KOPT-K1 (cell line): ENCODE data around the gene PTPRM.

Experiments used
- H3K27ac ChIP-seq: fragments of 200-600 bp; sonication (generic); 2 replicates; pipeline ENCODE4 v1.5.1; 2016; ENCODE audit warnings: antibody characterized with exemption, mild to moderate bottlenecking, low read depth, low read length; ENCODE audit not compliant: poor library complexity, severe bottlenecking
- H3K36me3 ChIP-seq: fragments of 200-600 bp; sonication (generic); 2 replicates; pipeline ENCODE4 v1.5.1; 2017; ENCODE audit warnings: antibody characterized with exemption, mild to moderate bottlenecking, low read length, moderate library complexity; ENCODE audit not compliant: insufficient read depth
- H3K9me3 ChIP-seq: fragments of 200-600 bp; sonication (generic); 2 replicates; pipeline ENCODE4 v1.5.1; 2017; ENCODE audit warnings: antibody characterized with exemption, low read length, mild to moderate bottlenecking; ENCODE audit not compliant: insufficient read depth, poor library complexity, severe bottlenecking

PTPRM gene

GRCh38 chr18:7603259-7604000, 36.3 kb downstream of the PTPRM start:
- Histone ChIP-seq H3K9me3 (no peaks in the 10 kb centered on the region), H3K36me3 (no peaks in the 10 kb centered on the region), H3K27ac (no peak overlapping the region)

DNA sequence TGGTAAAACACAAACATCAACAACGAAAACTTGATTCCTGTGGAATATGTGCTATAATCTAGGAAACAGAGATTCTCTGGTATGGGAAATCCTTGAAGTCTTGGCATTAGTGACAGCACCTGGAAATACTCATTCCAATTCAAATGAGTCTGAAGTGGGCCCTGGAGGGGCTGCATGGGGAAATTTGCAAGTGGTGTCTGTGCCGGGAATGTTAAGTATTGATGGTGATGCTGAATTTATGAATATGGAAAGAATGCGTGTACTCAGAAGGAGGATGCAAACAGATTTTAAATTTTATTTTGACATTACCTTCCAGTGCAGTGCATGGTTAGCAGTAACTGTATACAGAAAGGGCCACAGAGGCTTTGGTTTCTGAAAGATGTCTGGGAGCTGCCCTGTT, 37.2 kb downstream of the PTPRM start:
- Histone ChIP-seq H3K36me3 (no peaks in the 10 kb centered on the region), H3K9me3 (no peaks in the 10 kb centered on the region), H3K27ac (no peak overlapping the region)

DNA sequence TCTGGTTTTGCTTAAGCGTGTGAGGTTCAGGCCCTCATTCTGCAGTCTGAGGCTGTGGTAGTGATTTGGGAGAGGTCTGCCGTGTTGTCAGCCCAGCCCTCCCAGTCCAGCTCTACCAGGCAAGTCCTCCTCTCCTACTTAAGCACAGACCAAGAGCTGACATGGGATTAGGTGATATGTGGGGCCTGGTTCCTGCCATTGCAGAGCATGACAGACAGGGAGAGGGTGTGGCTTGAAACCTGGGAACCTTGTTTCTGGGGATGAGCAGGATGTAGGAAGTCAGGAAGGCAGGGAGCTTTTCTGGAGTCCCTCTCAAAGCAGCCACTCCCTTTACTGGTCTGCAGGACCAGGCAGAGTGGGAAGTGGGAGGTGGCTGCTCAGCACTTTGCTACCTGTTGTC, 38.6 kb downstream of the PTPRM start:
- Histone ChIP-seq H3K36me3 (no peaks in the 10 kb centered on the region), H3K9me3 (no peaks in the 10 kb centered on the region), H3K27ac (no peak overlapping the region)

GRCh38 chr18:7607540-7608173, 40.5 kb downstream of the PTPRM start:
- Histone ChIP-seq H3K9me3 (no peaks in the 10 kb centered on the region), H3K36me3 (no peaks in the 10 kb centered on the region), H3K27ac (no peak overlapping the region)

DNA sequence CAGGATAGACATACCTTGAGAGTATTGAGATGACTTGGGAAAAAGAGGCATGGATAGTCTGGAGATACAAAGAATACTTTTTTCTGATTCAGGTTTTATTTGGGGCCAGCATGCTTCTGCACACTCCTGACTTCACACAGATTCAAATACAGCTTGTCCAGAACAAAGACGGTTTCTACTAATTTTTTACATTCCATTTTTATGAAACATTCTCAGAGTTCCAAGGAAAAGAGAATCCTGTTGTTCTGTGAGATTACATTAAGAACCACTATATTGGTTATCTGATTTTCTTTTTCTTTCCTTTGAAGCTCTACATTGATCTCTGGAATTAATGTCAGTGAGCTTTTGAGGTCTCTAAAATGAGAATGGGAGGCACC, 41.0 kb downstream of the PTPRM start:
- Histone ChIP-seq H3K9me3 (no peaks in the 10 kb centered on the region), H3K27ac (no peak overlapping the region), H3K36me3 (no peaks in the 10 kb centered on the region)

DNA sequence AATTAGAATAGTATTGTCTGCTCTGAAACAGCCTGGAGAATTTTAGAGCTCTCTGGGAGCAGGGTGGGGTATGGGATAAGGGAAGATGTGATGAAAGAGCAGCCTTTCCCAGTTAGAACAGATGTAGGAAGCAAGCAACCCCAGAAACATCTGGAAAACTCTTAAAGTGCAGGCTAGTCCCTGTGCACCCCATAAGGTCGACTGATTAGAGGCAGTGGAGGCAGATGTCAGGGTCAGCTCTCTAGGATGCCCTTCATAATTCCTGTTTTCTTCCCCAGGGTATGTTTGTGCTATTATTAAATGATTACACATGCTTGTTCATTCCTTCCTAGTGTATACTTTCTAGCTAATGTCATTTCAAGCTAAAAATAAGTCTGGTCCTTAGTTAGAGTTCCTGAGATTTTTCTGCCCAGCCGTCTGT, 41.7 kb downstream of the PTPRM start:
- Histone ChIP-seq H3K36me3 (no peaks in the 10 kb centered on the region), H3K27ac (no peak overlapping the region), H3K9me3 (no peaks in the 10 kb centered on the region)

DNA sequence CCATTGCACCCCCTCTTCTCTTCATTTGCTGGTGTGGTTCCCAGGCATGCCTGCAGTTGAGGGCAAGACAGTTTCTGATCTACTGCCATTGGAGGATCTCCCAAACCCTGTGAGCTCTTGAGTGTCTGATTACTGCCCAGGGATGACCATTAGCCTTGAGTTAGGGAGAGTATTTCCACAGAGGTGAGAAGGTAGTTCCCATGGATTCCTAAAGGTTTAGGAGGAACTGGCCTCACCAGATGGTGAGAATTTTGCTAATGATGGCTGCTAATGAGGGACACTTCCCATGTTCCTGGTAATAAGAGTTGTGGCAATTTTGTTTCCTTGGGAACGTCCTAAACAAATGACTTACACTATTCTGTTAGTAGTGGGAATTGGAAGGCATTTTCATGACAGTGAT, 42.5 kb downstream of the PTPRM start:
- H3K9me3 ChIP-seq = no peaks in the 10 kb centered on the region
- H3K36me3 ChIP-seq = no peaks in the 10 kb centered on the region
- no peak overlapping the region for H3K27ac ChIP-seq

DNA sequence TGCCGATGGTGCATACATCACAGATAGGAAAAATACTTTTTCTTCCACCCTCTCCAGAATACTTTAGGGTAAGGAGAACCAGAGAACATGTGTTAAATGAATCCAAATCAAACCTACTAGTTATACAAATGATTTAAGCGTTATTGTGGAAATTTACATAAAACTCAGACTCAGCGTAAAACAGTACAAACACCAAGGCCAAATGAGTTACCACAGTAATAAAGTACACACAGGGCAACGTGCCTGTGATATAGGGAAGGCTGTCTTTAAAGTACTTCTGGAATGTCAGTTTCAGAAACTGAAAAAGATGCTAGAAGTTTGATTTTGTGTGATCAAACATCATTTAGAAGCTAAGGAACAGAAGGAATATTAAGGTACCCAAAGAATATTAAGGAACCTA, 46.9 kb downstream of the PTPRM start:
- Histone ChIP-seq H3K36me3 (no peaks in the 10 kb centered on the region), H3K9me3 (no peaks in the 10 kb centered on the region), H3K27ac (no peak overlapping the region)

GRCh38 chr18:7615840-7616239, 48.7 kb downstream of the PTPRM start:
- Histone ChIP-seq H3K27ac (no peak overlapping the region), H3K36me3 (no peaks in the 10 kb centered on the region), H3K9me3 (no peaks in the 10 kb centered on the region)

GRCh38 chr18:7616661-7617060, 49.5 kb downstream of the PTPRM start:
- Histone ChIP-seq H3K27ac (no peak overlapping the region), H3K9me3 (no peaks in the 10 kb centered on the region), H3K36me3 (no peaks in the 10 kb centered on the region)

DNA sequence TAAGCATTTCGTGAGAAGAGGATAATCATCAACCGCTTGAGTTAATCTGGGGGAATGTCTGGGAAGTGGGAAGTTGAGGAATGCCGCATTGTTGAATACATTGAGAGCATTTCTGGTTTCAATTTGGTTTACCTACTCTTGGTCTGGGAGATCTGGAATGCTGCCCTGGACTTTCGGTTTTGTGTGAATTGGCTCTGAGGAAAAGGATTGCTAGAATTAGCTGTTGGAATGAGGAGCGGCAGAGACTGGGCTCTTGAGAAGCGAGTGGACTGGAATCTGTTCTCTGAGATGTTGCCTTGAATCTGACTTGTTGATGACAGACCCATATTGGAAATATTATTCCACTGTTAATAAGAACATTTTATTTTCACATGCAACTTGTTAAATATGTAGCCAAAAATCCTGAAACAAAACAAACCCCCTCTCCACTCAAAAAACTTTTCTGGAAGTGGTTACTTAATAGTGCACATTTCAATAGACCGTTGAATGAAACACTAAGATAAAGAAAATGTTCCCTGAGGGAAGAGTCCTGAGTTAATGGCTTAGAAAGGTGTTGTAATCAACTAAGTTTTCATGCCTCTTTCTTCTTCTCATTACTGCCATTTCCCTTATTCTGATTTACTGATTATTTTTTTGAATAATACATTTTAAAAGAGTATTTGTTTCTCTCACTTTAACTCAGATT, 50.8 kb downstream of the PTPRM start:
- no peaks in the 10 kb centered on the region for H3K36me3 ChIP-seq
- H3K9me3 ChIP-seq = no peaks in the 10 kb centered on the region
- no peak overlapping the region for H3K27ac ChIP-seq

- no peaks in the 10 kb centered on the region for H3K36me3 ChIP-seq
- H3K27ac ChIP-seq = no peak overlapping the region
- no peaks in the 10 kb centered on the region for H3K9me3 ChIP-seq
Observed at GRCh38 chr18:7618891-7619442, 51.9 kb downstream of the PTPRM start.

DNA sequence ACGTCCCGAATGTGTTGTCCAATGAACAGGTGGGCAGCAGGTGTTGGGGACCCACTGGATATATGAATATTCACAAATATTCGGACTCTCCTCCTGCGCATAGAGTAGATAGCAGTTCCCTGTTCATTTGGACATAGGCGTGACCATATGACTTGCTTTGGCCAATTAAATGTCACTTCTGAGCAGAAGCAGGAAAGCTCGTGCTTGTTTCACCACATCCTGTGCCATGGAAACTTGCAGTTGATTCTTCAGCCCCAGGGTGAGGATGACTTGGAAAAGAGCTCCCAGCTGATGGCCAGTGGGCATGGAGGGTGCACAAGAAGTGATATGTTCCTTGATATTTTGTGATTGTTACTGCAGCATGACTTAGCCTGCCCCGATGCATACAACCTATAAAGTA, 52.6 kb downstream of the PTPRM start:
- no peak overlapping the region for H3K27ac ChIP-seq
- no peaks in the 10 kb centered on the region for H3K36me3 ChIP-seq
- H3K9me3 ChIP-seq = no peaks in the 10 kb centered on the region

DNA sequence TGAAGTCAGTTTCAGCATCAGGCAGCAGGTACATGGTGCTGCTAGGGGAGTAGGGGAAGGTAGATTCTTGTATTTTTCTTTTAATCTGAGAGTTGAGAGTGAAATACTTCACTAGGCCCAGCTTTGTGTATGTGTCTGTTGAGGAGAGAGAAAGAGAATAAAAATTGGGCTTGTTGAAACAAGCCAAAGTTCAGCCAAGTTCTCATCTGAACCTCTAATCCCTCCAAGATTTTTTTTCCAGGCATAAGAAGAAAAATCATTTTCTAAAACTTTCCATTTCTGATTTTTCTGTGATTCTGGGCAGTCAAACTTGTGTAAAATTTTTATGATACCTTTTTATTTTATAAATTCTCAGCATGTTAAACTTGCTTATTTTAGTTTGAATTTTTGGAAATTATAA, 55.6 kb downstream of the PTPRM start:
- Histone ChIP-seq H3K27ac (no peak overlapping the region), H3K9me3 (no peaks in the 10 kb centered on the region), H3K36me3 (no peaks in the 10 kb centered on the region)

DNA sequence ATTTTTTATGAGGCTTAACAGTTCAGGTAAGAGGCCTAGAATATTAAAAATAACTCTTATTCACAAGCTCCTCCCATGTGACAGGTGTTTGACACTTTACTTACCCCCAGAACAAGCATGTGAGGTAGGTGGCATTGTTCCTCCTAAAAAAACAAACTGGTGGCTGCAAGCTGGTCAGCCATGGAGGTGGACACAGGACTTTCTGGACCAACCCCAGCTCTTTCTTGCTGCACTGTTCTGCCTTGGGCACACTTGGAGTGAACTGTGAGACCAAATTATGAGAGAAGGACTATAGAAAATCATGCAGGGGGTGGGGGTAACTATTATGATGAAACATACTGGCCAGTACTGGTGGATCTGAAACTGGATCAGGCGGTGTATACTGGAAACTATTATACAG, 56.6 kb downstream of the PTPRM start:
- no peaks in the 10 kb centered on the region for H3K36me3 ChIP-seq
- no peak overlapping the region for H3K27ac ChIP-seq

More for the DNA sequence above, 56.6 kb downstream of the PTPRM start:
- no peaks in the 10 kb centered on the region for H3K9me3 ChIP-seq
